Upper lobe of left lung (tissue), 6 donors: ENCODE data around the gene TANGO2. TPM values are rescaled to one million over a fixed set of nuclear protein-coding genes. Genes with fewer than 3 reads are reported as not detected.

Experiments used
- ATAC-seq, 2 donors: fragments of 200-7000 bp; cut with Tn5 transposase; one replicate each; pipeline ENCODE4 v1.9.1; 2022; ENCODE audit warnings: mild to moderate bottlenecking in 2 of 2, moderate library complexity in 2 of 2; ENCODE audit not compliant: low FRiP score in 2 of 2
- DNase-seq, 2 donors: peaks; one replicate each; pipeline ENCODE4 v3.0.0-alpha.2; 2019 to 2020
- H3K27ac ChIP-seq, 4 donors: fragments of 200-600 bp; sonication (generic); one replicate each; pipeline ENCODE4 v1.5.1; 2016 to 2019
- H3K27me3 ChIP-seq, 4 donors: fragments of 200-600 bp; sonication (generic); one replicate each; pipeline ENCODE4 v1.5.1; 2017 to 2019
- H3K36me3 ChIP-seq, 4 donors: fragments of 200-600 bp; sonication (generic); one replicate each; pipeline ENCODE4 v1.5.1; 2016 to 2019
- H3K4me1 ChIP-seq, 4 donors: fragments of 200-600 bp; sonication (generic); one replicate each; pipeline ENCODE4 v1.5.1; 2018 to 2019
- H3K4me3 ChIP-seq, 4 donors: fragments of 200-600 bp; sonication (generic); one replicate each; pipeline ENCODE4 v1.5.1; 2017 to 2019; ENCODE audit warnings: mild to moderate bottlenecking in 2 of 4, moderate library complexity in 1 of 4
- H3K9me3 ChIP-seq, 4 donors: fragments of 200-600 bp; sonication (generic); one replicate each; pipeline ENCODE4 v1.5.1; 2018 to 2019
- EP300 ChIP-seq, 4 donors: sonication (generic); formaldehyde crosslinking; IDR thresholded peaks; one replicate each; pipeline ENCODE4 v1.5.1; 2017; ENCODE audit warnings: antibody characterized with exemption in 4 of 4, control low read depth in 2 of 4
- POLR2A ChIP-seq, 4 donors: fragments of 450-650 bp; IDR thresholded peaks; one replicate each; pipeline ENCODE4 v1.5.1; 2016 to 2017; ENCODE audit warnings: antibody characterized with exemption in 4 of 4, mild to moderate bottlenecking in 2 of 4
- POLR2AphosphoS5 ChIP-seq, 2 donors: sonication (generic); formaldehyde crosslinking; IDR thresholded peaks; one replicate each; pipeline ENCODE4 v1.5.1; 2017; ENCODE audit warnings: antibody characterized with exemption in 2 of 2
- WGBS, 2 donors: methylation state at CpG; one replicate each; pipeline ENCODE4 v1.1.5; 2017 to 2018; 5-methylcytosine and 5-hydroxymethylcytosine counted together
- total RNA-seq, 6 donors: library from RNA; depleted of rRNA in 4 of 6; stranded (reverse); fragments of >200 nt in 4 of 6; gene quantifications; one replicate each; pipeline versions ENCODE4 v1.1.0 to v1.2.1, GENCODE V29; 2016 to 2021
- TF ChIP-seq, protein P1 (sequence below), 6 experiments: fragments of 450-650 bp in 4 of 6; fragments of 200-600 bp in 2 of 6; sonication (generic) in 2 of 6; IDR thresholded peaks; one replicate each; pipeline ENCODE4 v1.5.1; 2016 to 2019; ENCODE audit warnings: antibody characterized with exemption in 6 of 6
- donor health status: DM: no; HTN: no; CAD: no; lungs with moderate emphysema.
- donor health status: DM: no; HTN: yes; CAD: no; lungs with severe emphysema.

Gene TANGO2
- total RNA-seq, 6 donors from 2014 or later = 33.9 to 94.3 (median 55.0) TPM

DNA sequence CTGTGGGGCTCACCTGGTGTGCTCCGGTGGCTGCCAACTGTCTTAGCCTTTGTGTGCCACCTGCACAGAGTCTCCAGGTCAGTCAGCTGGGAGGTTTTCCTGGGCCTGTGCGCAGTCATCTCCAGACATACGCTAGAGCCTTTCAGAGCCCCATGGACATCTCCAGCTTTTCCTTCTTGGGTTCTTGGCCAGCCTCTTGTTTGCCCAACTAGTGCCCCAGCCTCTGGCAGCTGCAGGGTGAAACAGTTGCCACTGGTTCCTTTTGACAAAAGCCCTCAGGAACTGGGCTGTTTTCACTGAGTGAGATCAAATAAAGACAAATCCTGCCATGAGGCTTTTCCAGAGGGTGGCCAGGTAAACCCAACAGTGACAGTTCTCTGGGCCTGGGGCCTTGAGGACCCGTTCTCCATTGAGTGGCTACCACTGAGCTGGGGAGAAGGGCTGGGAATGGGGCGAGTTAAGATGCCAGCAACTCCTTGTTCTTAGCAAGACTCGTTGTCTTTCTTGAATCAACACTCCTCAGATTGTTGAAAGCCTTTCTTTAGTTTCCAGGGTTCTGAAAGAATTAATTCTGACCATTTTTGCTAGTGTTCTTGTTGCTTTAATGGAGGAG, 78.3 kb downstream of the TANGO2 start:
- TF ChIP-seq POLR2A (IDR thresholded peaks at IDR 0.05) = no peak
- no peak for TF ChIP-seq POLR2AphosphoS5 (IDR thresholded peaks at IDR 0.05)
- TF ChIP-seq, protein P1, sequence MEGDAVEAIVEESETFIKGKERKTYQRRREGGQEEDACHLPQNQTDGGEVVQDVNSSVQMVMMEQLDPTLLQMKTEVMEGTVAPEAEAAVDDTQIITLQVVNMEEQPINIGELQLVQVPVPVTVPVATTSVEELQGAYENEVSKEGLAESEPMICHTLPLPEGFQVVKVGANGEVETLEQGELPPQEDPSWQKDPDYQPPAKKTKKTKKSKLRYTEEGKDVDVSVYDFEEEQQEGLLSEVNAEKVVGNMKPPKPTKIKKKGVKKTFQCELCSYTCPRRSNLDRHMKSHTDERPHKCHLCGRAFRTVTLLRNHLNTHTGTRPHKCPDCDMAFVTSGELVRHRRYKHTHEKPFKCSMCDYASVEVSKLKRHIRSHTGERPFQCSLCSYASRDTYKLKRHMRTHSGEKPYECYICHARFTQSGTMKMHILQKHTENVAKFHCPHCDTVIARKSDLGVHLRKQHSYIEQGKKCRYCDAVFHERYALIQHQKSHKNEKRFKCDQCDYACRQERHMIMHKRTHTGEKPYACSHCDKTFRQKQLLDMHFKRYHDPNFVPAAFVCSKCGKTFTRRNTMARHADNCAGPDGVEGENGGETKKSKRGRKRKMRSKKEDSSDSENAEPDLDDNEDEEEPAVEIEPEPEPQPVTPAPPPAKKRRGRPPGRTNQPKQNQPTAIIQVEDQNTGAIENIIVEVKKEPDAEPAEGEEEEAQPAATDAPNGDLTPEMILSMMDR (IDR thresholded peaks at IDR 0.05) = no peak
- no peak for TF ChIP-seq EP300 (IDR thresholded peaks at IDR 0.05)
- Histone ChIP-seq H3K9me3 (no peaks in the 10 kb centered on the region), H3K36me3 (peaks cover 22 to 94% (median 59%) of the 10 kb centered on the region in 4 donors), H3K27ac (no peak overlapping the region), H3K4me3 (no peak overlapping the region), H3K27me3 (no peaks in the 10 kb centered on the region), H3K4me1 (no peaks in the 10 kb centered on the region)
- ATAC-seq (no peak), DNase-seq (no peak)
- WGBS, 2 donors = 87 to 95% methylated on average over 5 to 6 of the region's 6 CpGs

DNA sequence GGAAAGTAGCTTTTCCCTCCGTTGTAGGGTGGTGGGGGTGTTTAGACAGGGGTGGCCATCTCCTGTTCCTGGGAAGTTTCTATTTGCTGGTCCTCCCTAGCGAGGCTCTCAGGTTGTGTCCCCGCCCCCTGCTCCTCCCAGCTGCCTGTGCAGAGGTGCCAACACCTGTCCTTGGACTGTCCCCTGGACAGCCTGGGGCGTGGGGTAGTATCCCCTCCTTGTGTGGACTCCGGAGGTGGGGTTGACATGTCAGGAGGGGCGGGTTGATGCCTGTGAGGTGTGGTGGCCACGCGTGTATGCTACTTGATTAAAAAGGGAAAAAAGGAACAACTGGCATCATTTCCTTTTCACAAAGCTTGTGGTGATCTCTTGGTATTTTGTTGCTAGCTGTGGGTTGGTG, 80.7 kb downstream of the TANGO2 start:
- no peak overlapping the region for H3K4me3 ChIP-seq
- no peak for TF ChIP-seq EP300 (IDR thresholded peaks at IDR 0.05)
- TF ChIP-seq, protein P1 (IDR thresholded peaks at IDR 0.05) = no peak
- no peak for TF ChIP-seq POLR2A (IDR thresholded peaks at IDR 0.05)
- TF ChIP-seq POLR2AphosphoS5 (IDR thresholded peaks at IDR 0.05) = no peak
- no peak for ATAC-seq

DNA sequence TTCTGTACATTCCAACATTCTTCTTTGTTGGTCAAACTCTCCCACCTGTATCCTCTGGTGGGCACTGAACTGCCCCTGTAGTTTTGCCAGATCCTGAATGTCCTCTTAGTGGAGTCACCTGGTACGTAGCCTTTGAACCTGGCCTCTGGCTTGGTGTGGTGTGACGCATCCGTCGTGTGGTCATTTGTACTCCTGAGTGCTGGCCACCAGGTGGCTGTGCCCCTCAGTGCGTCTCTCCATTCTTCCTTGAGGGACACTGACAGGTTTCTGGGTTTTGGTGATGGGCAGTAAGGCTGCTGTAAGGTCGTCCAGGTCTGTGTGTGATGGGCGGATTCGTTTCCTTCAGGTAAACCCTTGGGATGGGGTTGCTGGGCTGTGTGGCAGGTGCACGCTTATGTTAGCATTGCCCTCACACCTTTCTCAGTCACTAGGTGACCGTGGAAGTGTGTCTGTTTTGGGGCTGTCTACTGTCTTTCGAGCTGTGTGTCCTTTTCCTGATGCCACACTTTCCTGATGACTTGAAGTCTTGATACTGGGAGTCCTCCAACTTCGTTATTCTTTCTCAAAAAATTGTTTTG, 81.4 kb downstream of the TANGO2 start:
- Histone ChIP-seq H3K4me1 (no peaks in the 10 kb centered on the region), H3K27me3 (no peaks in the 10 kb centered on the region), H3K9me3 (no peaks in the 10 kb centered on the region), H3K4me3 (no peak overlapping the region), H3K27ac (no peak overlapping the region), H3K36me3 (peaks cover 22 to 95% (median 63%) of the 10 kb centered on the region in 4 donors)
- ATAC-seq (no peak), DNase-seq (no peak)
- 94 to 98% methylated on average over 10 to 12 of the region's 12 CpGs for WGBS, 2 donors
- no peak for TF ChIP-seq EP300 (IDR thresholded peaks at IDR 0.05)
- no peak for TF ChIP-seq POLR2A (IDR thresholded peaks at IDR 0.05)
- no peak for TF ChIP-seq POLR2AphosphoS5 (IDR thresholded peaks at IDR 0.05)
- TF ChIP-seq, protein P1 (IDR thresholded peaks at IDR 0.05) = no peak

More for the DNA sequence above, 80.7 kb downstream of the TANGO2 start:
- WGBS, 2 donors = 71 to 82% methylated on average over 8 of the region's 8 CpGs
- peak in 1 of 2 donors; percentile 26 for DNase-seq
- Histone ChIP-seq H3K27ac (no peak overlapping the region), H3K9me3 (no peaks in the 10 kb centered on the region), H3K27me3 (no peaks in the 10 kb centered on the region), H3K4me1 (no peaks in the 10 kb centered on the region), H3K36me3 (peaks cover 16 to 94% (median 60%) of the 10 kb centered on the region in 4 donors)

DNA sequence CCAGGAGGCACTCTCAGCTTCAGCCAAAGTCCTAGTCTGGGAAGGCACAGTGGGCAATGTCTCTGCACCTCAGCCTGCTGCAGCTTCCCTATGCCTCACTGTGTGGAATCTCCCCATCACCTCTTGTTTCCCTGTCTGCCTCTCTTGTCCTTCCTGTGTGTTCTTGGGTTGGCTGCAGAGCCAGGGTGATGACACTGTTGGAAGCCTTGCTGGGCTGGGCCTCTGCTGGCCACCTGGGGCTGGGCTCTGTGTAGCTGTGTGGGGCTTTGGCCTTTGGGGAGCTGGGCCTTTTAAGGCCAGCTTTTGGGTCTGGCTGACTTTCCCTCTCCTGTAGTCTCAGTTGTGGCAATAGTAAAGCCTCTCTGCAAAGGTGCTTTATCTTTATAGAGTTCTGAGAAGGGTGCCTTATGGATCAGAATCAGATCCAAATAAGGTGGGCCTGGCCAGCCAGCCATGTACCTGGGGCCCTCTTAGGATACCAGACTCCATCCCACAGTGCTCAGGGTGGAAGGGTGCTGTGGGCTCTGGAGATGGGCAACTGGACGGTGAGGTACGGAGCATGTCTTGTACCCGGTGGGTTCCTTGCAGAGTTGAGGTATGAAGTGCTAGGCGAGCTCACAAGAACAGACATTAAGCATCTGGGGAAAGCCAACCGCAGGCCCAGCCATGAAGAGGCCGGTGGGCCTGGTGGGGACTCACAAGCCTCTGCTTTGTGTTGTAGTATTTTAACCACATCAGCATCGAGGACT, 84.7 kb downstream of the TANGO2 start:
- H3K36me3 ChIP-seq = peaks cover 31 to 95% (median 71%) of the 10 kb centered on the region in 4 donors
- no peaks in the 10 kb centered on the region for H3K27me3 ChIP-seq
- H3K27ac ChIP-seq = no peak overlapping the region
- H3K9me3 ChIP-seq = no peaks in the 10 kb centered on the region
- no peaks in the 10 kb centered on the region for H3K4me1 ChIP-seq
- TF ChIP-seq POLR2A (IDR thresholded peaks at IDR 0.05) (no peak), EP300 (IDR thresholded peaks at IDR 0.05) (no peak), POLR2AphosphoS5 (IDR thresholded peaks at IDR 0.05) (no peak)
- TF ChIP-seq, protein P1 (IDR thresholded peaks at IDR 0.05) = no peak
- DNase-seq (peak in 1 of 2 donors; percentile 15), ATAC-seq (no peak)
- WGBS, 2 donors = 97 to 100% methylated on average over 7 of the region's 7 CpGs
- no peak overlapping the region for H3K4me3 ChIP-seq
